HUDEP-2 (cell line): ENCODE results near the gene SCUBE1.

ENCODE experiments used
- DNase-seq, 76 experiments: peaks; one replicate each; lab custom pipeline; 2025; ENCODE audit not compliant: unreplicated experiment in 76 of 76; lab: John Stamatoyannopoulos, UW

Gene SCUBE1

GRCh38 chr22:43148581-43148980, 194.6 kb downstream of the SCUBE1 start:
- peak in 7 of 76 experiments; percentile 17 to 39 (median 25) for DNase-seq

DNA sequence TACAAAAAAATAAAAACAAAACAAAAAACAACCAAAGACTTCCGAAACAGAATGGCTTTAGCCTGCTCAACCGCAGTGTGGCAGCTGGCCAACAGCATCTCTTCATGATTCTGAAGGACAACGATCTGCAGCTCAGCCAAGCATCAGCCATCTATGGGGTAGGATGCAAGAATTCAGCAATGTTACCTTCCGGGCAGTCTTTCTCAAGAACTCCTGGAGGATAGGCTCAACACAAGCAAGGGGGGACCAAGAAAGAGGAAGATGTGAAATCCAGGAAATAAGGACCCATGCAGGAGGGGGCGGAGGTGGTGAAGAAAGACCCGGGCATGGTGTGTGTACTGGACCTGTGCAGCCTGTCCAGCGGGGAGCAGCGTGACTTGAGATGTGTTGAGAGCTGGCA, 195.4 kb downstream of the SCUBE1 start:
- peak in 2 of 76 experiments; percentile 11 to 18 for DNase-seq
